GM10266 (cell line): Measurements from ENCODE around the gene SECTM1.

Experiments
- DNase-seq: peaks from one replicate; pipeline ENCODE4 v3.0.0; 2012; ENCODE audit errors: extremely low spot score
- CTCF ChIP-seq: IDR thresholded peaks from 2 replicates; pipeline ENCODE4 v1.5.1; 2012; ENCODE audit warnings: mild to moderate bottlenecking, low read depth; ENCODE audit not compliant: control insufficient read depth, insufficient read depth; ENCODE audit errors: missing control alignments

SECTM1 gene

DNA sequence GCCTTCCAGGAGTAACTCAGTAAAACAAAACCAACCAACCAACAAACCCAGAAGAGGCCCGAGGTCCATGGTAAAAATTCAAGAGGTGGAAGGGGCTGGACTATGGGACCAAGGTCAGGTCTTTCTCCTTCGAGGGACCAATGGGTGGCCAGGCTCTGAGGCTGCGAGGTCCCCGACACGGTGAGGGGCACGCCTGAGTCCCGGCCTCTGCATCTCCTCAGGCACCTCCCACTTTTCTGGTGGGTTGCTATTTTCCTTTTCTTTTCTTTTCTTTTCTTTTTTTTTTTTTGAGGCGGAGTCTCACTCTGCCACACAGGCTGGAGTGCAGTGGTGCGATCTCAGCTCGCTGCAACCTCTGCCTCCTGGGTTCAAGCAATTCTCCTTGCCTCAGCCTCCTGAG is 34.1 kb downstream of the SECTM1 start:
- no peak for TF ChIP-seq CTCF
- DNase-seq = no peak

GRCh38 chr17:82298538-82299421 is 34.8 kb downstream of the SECTM1 start:
- no peak for DNase-seq
- no peak for TF ChIP-seq CTCF

- DNase-seq = peak; percentile 91
- no peak for TF ChIP-seq CTCF
These were observed 35.6 kb downstream of the SECTM1 start for GRCh38 chr17:82297714-82298537.

DNA sequence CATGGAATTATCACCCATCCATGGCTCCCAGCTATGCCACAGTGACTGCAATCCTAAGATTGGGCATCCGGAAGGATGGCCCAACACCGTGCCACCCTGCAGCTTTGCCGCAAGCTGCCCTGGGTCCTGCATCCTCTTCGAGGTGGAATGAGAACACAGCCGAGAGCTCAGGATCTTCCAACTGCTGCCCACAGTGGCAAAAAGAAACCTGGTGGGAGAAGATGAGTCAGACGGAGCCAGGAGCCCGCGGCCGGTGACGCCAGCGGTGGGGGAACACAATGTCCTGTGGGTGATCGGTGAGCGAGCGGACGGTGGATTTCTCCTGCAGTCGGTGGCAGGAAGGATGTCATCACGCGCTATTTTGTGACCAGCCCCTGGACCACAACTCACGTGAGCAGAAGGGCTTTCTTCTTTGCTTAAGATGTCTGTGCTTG is 36.3 kb downstream of the SECTM1 start:
- peak; percentile 82 for DNase-seq
- TF ChIP-seq CTCF = no peak

- TF ChIP-seq CTCF = no peak
- no peak for DNase-seq
These were observed 36.9 kb downstream of the SECTM1 start for GRCh38 chr17:82296511-82297279.

GRCh38 chr17:82295472-82295814 is 38.1 kb downstream of the SECTM1 start:
- no peak for TF ChIP-seq CTCF
- no peak for DNase-seq
